Measurements from ENCODE around the gene MAN1C1. TPM values are rescaled to one million over a fixed set of nuclear protein-coding genes. Genes with fewer than 3 reads are reported as not detected.

Gene MAN1C1
- total and polyA plus RNA-seq, 10 of the 15 experiments (the other 5 are each of a cell fraction or from before 2014, with no cell fraction given): 0.12 to 0.56 (median 0.22) TPM; not detected in 3

DNA sequence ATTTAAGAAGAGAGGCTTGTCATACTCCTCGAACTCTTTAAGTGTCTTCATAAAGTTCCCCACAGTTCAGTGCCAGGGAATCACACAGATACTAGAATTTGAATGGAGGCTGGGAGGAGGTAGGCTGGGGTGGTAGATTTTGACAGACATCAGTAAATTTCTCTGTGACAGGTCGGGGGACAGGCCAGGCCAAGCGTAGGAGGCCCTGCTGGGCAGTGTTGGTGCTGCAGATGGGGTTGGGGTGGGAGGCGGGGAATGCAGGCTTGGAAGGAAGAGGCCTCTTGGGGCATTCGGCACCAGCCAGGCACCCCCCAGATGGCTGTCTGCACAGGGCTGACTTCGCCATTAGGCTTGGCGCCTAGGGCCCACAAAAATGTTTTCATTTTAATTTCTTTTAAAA is 84.0 kb downstream of the MAN1C1 start:
- Histone ChIP-seq H3K9ac (ENCODE audit: control insufficient read depth, insufficient read depth, low read length) (no peak overlapping the region), H3K27ac (ENCODE audit: control insufficient read depth, insufficient read depth) (no peak overlapping the region), H3K4me1 (ENCODE audit: control insufficient read depth, insufficient read depth, low read length) (no peaks in the 10 kb centered on the region), H3K79me2 (ENCODE audit: control insufficient read depth, insufficient read depth, low read length) (no peaks in the 10 kb centered on the region), H3K4me2 (ENCODE audit: control insufficient read depth, insufficient read depth) (no peak overlapping the region), H3K36me3 (ENCODE audit: control insufficient read depth in 2 of 2, insufficient read depth in 2 of 2, low read length in 1 of 2) (no peaks in the 10 kb centered on the region), H3K27me3 (replicated peaks in 1 of 2; ENCODE audit: control insufficient read depth in 2 of 2, insufficient read depth in 2 of 2, low read length in 1 of 2) (peaks cover 5% of the 10 kb centered on the region in 2 experiments; a peak in 3 of 4 replicates), H4K20me1 (ENCODE audit: control insufficient read depth, insufficient read depth) (no peaks in the 10 kb centered on the region; the same call in 1 of the 2 replicates), H3K4me3 (no peak overlapping the region), H2AFZ (ENCODE audit: control insufficient read depth, low read depth, low read length) (no peak overlapping the region), H3K9me3 (replicated peaks; ENCODE audit: control insufficient read depth, insufficient read depth, low read length) (no peaks in the 10 kb centered on the region)
- no TSS peak for BruUV-seq (replicated peaks)
- ATAC-seq: peak; percentile 50
- intact Hi-C loops (cut with micrococcal nuclease; ENCODE audit: unreplicated experiment): no loop called here
- ChIA-PET SMC1A (ENCODE audit: uncharacterized antibody, unreplicated experiment) (no interaction called here), POLR2A (no interaction called here), RAD21 (ENCODE audit: unreplicated experiment) (no interaction called here), CTCF (no interaction called here)
- no peak for FAIRE-seq
- TF ChIP-seq RFX5 (IDR thresholded peaks at IDR 0.05; ENCODE audit: low read depth, low read length): no peak
- TF ChIP-seq, protein P1, sequence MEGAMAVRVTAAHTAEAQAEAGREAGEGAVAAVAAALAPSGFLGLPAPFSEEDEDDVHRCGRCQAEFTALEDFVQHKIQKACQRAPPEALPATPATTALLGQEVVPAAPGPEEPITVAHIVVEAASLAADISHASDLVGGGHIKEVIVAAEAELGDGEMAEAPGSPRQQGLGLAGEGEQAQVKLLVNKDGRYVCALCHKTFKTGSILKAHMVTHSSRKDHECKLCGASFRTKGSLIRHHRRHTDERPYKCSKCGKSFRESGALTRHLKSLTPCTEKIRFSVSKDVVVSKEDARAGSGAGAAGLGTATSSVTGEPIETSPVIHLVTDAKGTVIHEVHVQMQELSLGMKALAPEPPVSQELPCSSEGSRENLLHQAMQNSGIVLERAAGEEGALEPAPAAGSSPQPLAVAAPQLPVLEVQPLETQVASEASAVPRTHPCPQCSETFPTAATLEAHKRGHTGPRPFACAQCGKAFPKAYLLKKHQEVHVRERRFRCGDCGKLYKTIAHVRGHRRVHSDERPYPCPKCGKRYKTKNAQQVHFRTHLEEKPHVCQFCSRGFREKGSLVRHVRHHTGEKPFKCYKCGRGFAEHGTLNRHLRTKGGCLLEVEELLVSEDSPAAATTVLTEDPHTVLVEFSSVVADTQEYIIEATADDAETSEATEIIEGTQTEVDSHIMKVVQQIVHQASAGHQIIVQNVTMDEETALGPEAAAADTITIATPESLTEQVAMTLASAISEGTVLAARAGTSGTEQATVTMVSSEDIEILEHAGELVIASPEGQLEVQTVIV (IDR thresholded peaks at IDR 0.05; ENCODE audit: borderline replicate concordance, partially characterized antibody): no peak
- TF ChIP-seq, protein P2, sequence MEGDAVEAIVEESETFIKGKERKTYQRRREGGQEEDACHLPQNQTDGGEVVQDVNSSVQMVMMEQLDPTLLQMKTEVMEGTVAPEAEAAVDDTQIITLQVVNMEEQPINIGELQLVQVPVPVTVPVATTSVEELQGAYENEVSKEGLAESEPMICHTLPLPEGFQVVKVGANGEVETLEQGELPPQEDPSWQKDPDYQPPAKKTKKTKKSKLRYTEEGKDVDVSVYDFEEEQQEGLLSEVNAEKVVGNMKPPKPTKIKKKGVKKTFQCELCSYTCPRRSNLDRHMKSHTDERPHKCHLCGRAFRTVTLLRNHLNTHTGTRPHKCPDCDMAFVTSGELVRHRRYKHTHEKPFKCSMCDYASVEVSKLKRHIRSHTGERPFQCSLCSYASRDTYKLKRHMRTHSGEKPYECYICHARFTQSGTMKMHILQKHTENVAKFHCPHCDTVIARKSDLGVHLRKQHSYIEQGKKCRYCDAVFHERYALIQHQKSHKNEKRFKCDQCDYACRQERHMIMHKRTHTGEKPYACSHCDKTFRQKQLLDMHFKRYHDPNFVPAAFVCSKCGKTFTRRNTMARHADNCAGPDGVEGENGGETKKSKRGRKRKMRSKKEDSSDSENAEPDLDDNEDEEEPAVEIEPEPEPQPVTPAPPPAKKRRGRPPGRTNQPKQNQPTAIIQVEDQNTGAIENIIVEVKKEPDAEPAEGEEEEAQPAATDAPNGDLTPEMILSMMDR (IDR thresholded peaks at IDR 0.05 in 2 of 3, conservative IDR thresholded peaks at IDR 0.05 in 1 of 3; ENCODE audit: control insufficient read depth in 2 of 3, extremely low read depth in 1 of 3, insufficient read depth in 1 of 3, low read depth in 3 of 3, low read length in 3 of 3): 0 out of 6 replicates have a peak, but pooled peaks of 1 of the 3 experiments have one; percentile 12
- TF ChIP-seq RBBP5 (conservative IDR thresholded peaks at IDR 0.05): no peak
- DNase-seq (ENCODE audit: low read depth, low spot score): no peak
- in situ Hi-C loops (cut with MboI): no loop called here
- 50% methylated on average over 7 of the region's 7 CpGs for WGBS (ENCODE audit: insufficient coverage, insufficient replicate concordance, low lambda C conversion rate, missing lambda C conversion rate)

All from GM12878 (cell line).